SK-N-SH (cell line): ENCODE measurements around the gene EDN1.

Source experiments
- EP300 ChIP-seq, 2 experiments: IDR thresholded peaks; 2 replicates each; pipeline versions ENCODE4 v1.4.0 to v1.6.1; 2012; ENCODE audit warnings: borderline replicate concordance in 1 of 2, low read depth in 1 of 2, low read length in 1 of 2
- GATA2 ChIP-seq: sonication (generic); formaldehyde crosslinking; IDR thresholded peaks from 2 replicates; pipeline ENCODE4 v1.5.0; 2020; ENCODE audit warnings: mild to moderate bottlenecking, missing genetic modification reagents
- MXI1 ChIP-seq: IDR thresholded peaks from 2 replicates; pipeline ENCODE4 v1.6.1; 2012; ENCODE audit warnings: mild to moderate bottlenecking, low read depth, low read length, improper control_type of control experiment
- POLR2AphosphoS5 ChIP-seq: IDR thresholded peaks from 2 replicates; pipeline ENCODE4 v1.6.1; 2012; ENCODE audit warnings: low read depth, low read length
- RAD21 ChIP-seq: IDR thresholded peaks from 2 replicates; pipeline ENCODE4 v1.6.1; 2012; ENCODE audit warnings: mild to moderate bottlenecking, low read length
- SMC3 ChIP-seq: IDR thresholded peaks from 2 replicates; pipeline ENCODE4 v1.6.1; 2012; ENCODE audit warnings: low read depth, low read length, improper control_type of control experiment
- TF ChIP-seq, protein P1 (sequence below): IDR thresholded peaks from 2 replicates; pipeline ENCODE4 v1.4.0; 2012; ENCODE audit warnings: low read depth, borderline replicate concordance
- TF ChIP-seq, protein P2 (sequence below): fragments of 200-600 bp; sonication (generic); IDR thresholded peaks from 2 replicates; pipeline ENCODE4 v1.6.1; 2017; ENCODE audit warnings: antibody characterized with exemption, mild to moderate bottlenecking, moderate library complexity

DNA sequence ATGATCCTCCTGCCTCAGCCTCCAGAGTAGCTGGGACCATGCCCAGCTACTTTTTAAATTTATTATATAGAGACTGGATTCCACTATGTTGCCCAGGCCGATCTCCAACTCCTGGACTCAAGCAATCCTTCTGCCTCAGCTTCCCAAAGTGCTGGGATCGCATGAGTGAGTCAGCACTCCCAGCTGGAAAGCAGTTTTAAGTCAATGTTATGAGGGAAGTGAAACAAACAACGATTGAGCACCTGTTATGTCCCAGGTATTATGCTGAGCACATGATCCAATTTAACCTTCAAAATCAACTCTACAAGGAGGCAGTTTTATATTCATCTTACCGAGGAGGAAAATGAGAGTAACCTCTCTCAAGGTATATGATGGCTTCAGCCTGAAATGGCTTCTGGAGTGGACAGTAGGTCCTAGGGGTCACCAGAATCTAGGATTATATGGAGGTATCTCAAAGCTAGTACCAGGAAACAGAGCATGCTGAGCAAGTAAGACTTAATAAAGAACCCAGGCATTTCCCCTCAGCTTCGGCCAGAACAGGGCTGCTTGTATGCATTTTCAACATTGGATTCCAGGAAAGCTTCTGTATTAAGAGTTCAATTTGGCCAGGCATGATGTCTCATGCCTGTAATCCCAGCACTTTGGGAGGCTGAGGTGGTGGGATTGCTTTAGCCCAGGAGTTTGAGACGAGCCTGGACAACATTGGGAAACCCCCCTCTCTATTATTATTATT lies 55.0 kb downstream of the EDN1 start:
- TF ChIP-seq, protein P1, sequence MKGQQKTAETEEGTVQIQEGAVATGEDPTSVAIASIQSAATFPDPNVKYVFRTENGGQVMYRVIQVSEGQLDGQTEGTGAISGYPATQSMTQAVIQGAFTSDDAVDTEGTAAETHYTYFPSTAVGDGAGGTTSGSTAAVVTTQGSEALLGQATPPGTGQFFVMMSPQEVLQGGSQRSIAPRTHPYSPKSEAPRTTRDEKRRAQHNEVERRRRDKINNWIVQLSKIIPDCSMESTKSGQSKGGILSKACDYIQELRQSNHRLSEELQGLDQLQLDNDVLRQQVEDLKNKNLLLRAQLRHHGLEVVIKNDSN = no peak
- TF ChIP-seq, protein P2, sequence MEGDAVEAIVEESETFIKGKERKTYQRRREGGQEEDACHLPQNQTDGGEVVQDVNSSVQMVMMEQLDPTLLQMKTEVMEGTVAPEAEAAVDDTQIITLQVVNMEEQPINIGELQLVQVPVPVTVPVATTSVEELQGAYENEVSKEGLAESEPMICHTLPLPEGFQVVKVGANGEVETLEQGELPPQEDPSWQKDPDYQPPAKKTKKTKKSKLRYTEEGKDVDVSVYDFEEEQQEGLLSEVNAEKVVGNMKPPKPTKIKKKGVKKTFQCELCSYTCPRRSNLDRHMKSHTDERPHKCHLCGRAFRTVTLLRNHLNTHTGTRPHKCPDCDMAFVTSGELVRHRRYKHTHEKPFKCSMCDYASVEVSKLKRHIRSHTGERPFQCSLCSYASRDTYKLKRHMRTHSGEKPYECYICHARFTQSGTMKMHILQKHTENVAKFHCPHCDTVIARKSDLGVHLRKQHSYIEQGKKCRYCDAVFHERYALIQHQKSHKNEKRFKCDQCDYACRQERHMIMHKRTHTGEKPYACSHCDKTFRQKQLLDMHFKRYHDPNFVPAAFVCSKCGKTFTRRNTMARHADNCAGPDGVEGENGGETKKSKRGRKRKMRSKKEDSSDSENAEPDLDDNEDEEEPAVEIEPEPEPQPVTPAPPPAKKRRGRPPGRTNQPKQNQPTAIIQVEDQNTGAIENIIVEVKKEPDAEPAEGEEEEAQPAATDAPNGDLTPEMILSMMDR = no peak
- TF ChIP-seq EP300 (IDR thresholded peaks at IDR 0.05; ENCODE audit: borderline replicate concordance in 1 of 2, low read depth in 1 of 2, low read length in 1 of 2) (no peak), POLR2AphosphoS5 (no peak), SMC3 (no peak), RAD21 (no peak), MXI1 (no peak), GATA2 (CRISPR knock-in tag) (no peak)
